SK-N-MC (cell line): ENCODE results near the gene KRABD2.

Experiments used
- DNase-seq: peaks from one replicate; pipeline ENCODE4 v3.0.0-alpha.2; 2011; ENCODE audit warnings: low read depth, low spot score
- H3K27ac ChIP-seq: fragments of 200-600 bp; sonication (generic); 2 replicates; pipeline ENCODE4 v1.5.1; 2016; ENCODE audit warnings: mixed run types
- H3K36me3 ChIP-seq: fragments of 200-600 bp; sonication (generic); 2 replicates; pipeline ENCODE4 v1.6.1; 2017; ENCODE audit warnings: antibody characterized with exemption, low read length, mixed read lengths; ENCODE audit not compliant: insufficient read depth
- H3K4me3 ChIP-seq: fragments of 200-600 bp; sonication (generic); 2 replicates; pipeline ENCODE4 v1.5.1; 2016
- H3K9ac ChIP-seq: fragments of 200-600 bp; sonication (generic); 2 replicates; pipeline ENCODE4 v1.8.0; 2017; ENCODE audit warnings: mixed run types, mixed read lengths; ENCODE audit not compliant: insufficient read length
- H3K9me3 ChIP-seq: fragments of 200-600 bp; sonication (generic); 2 replicates; pipeline ENCODE4 v1.6.1; 2017; ENCODE audit warnings: low read depth, mild to moderate bottlenecking, antibody characterized with exemption, low read length, moderate library complexity, mixed read lengths
- EZH2 ChIP-seq: fragments of 200-600 bp; sonication (generic); IDR thresholded peaks from one replicate; pipeline ENCODE4 v1.6.1; 2017; ENCODE audit warnings: antibody characterized with exemption
- FOXP2 ChIP-seq: optimal IDR thresholded peaks from 2 replicates; pipeline ENCODE3; 2011; ENCODE audit warnings: mild to moderate bottlenecking, moderate library complexity; ENCODE audit not compliant: insufficient read depth; ENCODE audit errors: extremely low read length, control extremely low read depth
- POLR2AphosphoS5 ChIP-seq: IDR thresholded peaks from 2 replicates; pipeline ENCODE4 v1.6.1; 2012; ENCODE audit warnings: mild to moderate bottlenecking, low read depth, low read length, borderline replicate concordance

The KRABD2 gene

GRCh38 chr17:8376271-8377067 lies at the start of gene KRABD2:
Gene KRABD2 (minus strand): TSS chr17:8376704.
- Histone ChIP-seq H3K9me3 (no peaks in the 10 kb centered on the region), H3K4me3 (peak within 1 kb of the TSS; percentile 82), H3K27ac (peak within 1 kb of the TSS; percentile 90), H3K36me3 (peaks cover 48% of the 10 kb centered on the region), H3K9ac (peak within 1 kb of the TSS; percentile 86)
- TF ChIP-seq POLR2AphosphoS5 (peak; percentile 92), EZH2 (no peak)
- DNase-seq = no peak

- Histone ChIP-seq H3K9ac (no peak overlapping the region), H3K4me3 (no peak overlapping the region), H3K27ac (no peak overlapping the region), H3K9me3 (no peaks in the 10 kb centered on the region), H3K36me3 (no peaks in the 10 kb centered on the region)
- no peak for DNase-seq
- TF ChIP-seq POLR2AphosphoS5 (no peak), EZH2 (no peak), FOXP2 (no peak)
These were observed 45.1 kb upstream of the KRABD2 start for GRCh38 chr17:8421571-8421970.

GRCh38 chr17:8420041-8420934 lies 43.8 kb upstream of the KRABD2 start:
- TF ChIP-seq POLR2AphosphoS5 = no peak
- no peak for TF ChIP-seq EZH2
- no peak for TF ChIP-seq FOXP2
- Histone ChIP-seq H3K9me3 (no peaks in the 10 kb centered on the region), H3K4me3 (no peak overlapping the region), H3K27ac (no peak overlapping the region), H3K36me3 (no peaks in the 10 kb centered on the region), H3K9ac (no peak overlapping the region)
- DNase-seq = no peak

GRCh38 chr17:8419305-8419704 lies 42.8 kb upstream of the KRABD2 start:
- no peak for DNase-seq
- H3K9me3 ChIP-seq = no peaks in the 10 kb centered on the region
- H3K9ac ChIP-seq = no peak overlapping the region
- TF ChIP-seq POLR2AphosphoS5 (no peak), FOXP2 (no peak), EZH2 (no peak)
- no peak overlapping the region for H3K4me3 ChIP-seq
- H3K27ac ChIP-seq = no peak overlapping the region
- H3K36me3 ChIP-seq = no peaks in the 10 kb centered on the region

GRCh38 chr17:8418471-8418870 lies 42.0 kb upstream of the KRABD2 start:
- Histone ChIP-seq H3K4me3 (no peak overlapping the region), H3K36me3 (no peaks in the 10 kb centered on the region), H3K27ac (no peak overlapping the region), H3K9me3 (no peaks in the 10 kb centered on the region), H3K9ac (no peak overlapping the region)
- DNase-seq = no peak
- no peak for TF ChIP-seq EZH2
- TF ChIP-seq FOXP2 = no peak
- no peak for TF ChIP-seq POLR2AphosphoS5

- H3K9ac ChIP-seq = no peak overlapping the region
- DNase-seq = no peak
- TF ChIP-seq EZH2 (no peak), FOXP2 (no peak), POLR2AphosphoS5 (no peak)
- H3K9me3 ChIP-seq = no peaks in the 10 kb centered on the region
- H3K4me3 ChIP-seq = no peak overlapping the region
- H3K27ac ChIP-seq = no peak overlapping the region
- no peaks in the 10 kb centered on the region for H3K36me3 ChIP-seq
These were observed 41.3 kb upstream of the KRABD2 start for GRCh38 chr17:8417806-8418205.

- no peak for DNase-seq
- H3K9me3 ChIP-seq = no peaks in the 10 kb centered on the region
- H3K27ac ChIP-seq = no peak overlapping the region
- no peak overlapping the region for H3K9ac ChIP-seq
- H3K4me3 ChIP-seq = no peak overlapping the region
- no peaks in the 10 kb centered on the region for H3K36me3 ChIP-seq
- TF ChIP-seq EZH2 (no peak), POLR2AphosphoS5 (no peak), FOXP2 (no peak)
These were observed 37.4 kb upstream of the KRABD2 start for GRCh38 chr17:8413938-8414337.

GRCh38 chr17:8413328-8413727 lies 36.8 kb upstream of the KRABD2 start:
- no peak for DNase-seq
- no peak for TF ChIP-seq POLR2AphosphoS5
- no peak for TF ChIP-seq EZH2
- no peak for TF ChIP-seq FOXP2
- no peak overlapping the region for H3K4me3 ChIP-seq
- no peaks in the 10 kb centered on the region for H3K9me3 ChIP-seq
- H3K36me3 ChIP-seq = no peaks in the 10 kb centered on the region
- no peak overlapping the region for H3K27ac ChIP-seq
- no peak overlapping the region for H3K9ac ChIP-seq
